ENCODE measurements around the gene POFUT2.

POFUT2 gene

DNA sequence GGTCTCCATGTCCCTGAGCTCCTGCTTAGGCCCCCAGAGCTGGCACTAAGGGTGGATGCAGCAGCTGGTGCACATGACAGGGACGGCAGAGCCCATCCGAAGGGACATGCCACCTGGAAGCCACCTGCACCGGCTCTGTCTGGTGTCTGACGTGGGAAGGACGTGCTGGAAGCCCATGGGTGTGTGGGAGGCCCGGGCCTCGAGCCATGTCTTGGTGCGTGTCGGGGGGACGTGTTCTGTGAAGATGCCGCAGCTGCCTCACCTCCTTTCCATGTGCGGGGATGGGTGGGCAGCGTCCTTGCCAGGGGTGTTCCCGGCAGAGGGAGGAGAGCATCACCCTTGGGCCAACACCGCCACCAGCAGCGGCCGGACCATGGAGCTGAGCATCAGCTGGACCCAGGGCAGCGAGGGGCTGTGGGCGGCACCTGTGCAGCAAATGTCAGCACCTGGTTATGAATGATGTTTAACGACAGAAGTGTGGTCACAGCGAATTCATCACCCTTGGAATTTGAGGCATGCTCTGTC, 15.5 kb upstream of the POFUT2 start:
- H3K27me3 ChIP-seq (ENCODE audit: insufficient read depth, low read length), result no peaks in the 10 kb centered on the region
- H3K4me1 ChIP-seq (ENCODE audit: insufficient read depth, low read length), result peaks cover 17% of the 10 kb centered on the region
- H2AFZ ChIP-seq (ENCODE audit: low read depth, low read length), result no peak overlapping the region
- H3K36me3 ChIP-seq (ENCODE audit: insufficient read depth, low read length), result no peaks in the 10 kb centered on the region
- H3K9me3 ChIP-seq (ENCODE audit: low read length), result peaks cover 6% of the 10 kb centered on the region
- no peak overlapping the region for H3K4me3 ChIP-seq (ENCODE audit: low read length)

DNA sequence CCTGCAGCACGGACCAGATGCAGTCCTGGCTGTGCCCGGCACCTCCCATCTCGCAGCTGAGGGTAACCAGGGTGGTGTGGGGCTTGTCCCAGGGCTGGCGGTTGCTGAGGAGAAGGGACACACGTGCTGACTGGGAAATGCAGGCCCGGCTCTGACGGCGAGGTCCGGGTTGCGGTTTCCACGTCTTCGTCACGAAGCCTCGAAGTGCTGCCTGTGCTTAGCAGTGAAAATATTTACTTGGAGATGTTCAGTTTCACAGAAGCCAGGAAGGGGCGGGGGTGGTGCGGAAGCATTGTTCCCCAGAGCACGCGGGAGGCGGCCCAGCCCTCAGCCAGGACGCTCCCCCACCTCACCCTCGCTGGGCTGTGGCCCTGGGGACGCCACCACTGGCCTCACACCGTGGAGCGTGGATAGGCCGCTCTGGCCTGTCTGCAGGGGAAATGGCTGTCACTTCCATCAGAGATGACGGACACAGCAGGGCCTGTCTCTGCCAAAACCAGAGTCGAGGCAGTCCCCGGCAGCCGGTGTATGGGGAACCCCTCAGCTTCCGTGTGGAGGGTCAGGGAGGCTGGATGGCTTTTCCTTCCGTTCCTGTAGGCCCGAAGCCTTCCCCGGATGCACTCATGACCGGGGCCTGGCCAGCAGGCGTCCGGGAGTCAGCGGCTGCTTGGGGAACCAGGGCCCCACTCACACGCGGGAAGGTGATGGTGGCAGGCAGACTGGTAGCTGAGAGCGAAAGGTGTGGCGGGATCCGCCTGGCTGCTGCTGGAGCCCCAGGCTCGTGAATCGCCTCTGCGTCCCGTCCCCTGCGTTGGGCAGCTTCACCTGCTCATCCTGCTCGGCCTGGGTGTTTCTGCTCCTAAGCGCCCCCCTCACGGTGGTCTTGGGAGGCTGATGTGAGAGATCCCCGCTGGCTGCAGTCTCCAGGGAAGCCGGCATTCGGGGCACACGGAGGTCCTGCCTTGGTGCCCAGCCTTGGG, 14.7 kb upstream of the POFUT2 start:
- Histone ChIP-seq H3K36me3 (ENCODE audit: insufficient read depth, low read length) (no peaks in the 10 kb centered on the region), H3K4me1 (ENCODE audit: insufficient read depth, low read length) (peaks cover 15% of the 10 kb centered on the region), H3K27me3 (ENCODE audit: insufficient read depth, low read length) (no peaks in the 10 kb centered on the region), H2AFZ (ENCODE audit: low read depth, low read length) (no peak overlapping the region), H3K9me3 (ENCODE audit: low read length) (peaks cover 7% of the 10 kb centered on the region), H3K4me3 (ENCODE audit: low read length) (no peak overlapping the region)

DNA sequence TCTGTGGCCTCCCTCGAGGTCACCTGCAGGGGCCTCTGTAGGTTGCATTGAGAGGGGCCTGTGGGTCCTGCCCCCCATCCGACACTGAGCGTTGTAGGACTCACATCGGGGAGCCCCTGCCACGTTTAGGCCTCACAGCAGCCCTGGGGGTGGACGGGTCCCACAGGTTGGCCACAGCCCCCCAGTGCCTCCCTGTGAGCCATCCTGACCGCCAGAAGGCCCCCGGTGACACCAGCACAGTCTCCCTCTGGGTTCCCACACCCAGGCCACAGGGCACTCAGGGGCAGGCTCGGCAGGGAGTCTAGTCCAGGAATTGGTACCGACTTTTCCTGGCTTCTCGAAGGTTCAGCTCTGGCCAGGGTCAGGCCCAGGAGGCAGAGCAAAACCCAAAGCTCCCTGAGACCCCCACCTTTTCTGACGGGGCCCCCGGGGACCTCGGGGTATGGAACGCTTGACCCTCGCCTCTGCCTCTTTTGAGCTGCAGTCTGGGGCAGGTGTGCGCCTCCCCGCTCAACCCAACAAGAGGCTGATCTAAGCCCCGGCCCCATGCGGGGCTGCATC, 13.9 kb upstream of the POFUT2 start:
- Histone ChIP-seq H3K27me3 (ENCODE audit: insufficient read depth, low read length) (no peaks in the 10 kb centered on the region), H2AFZ (ENCODE audit: low read depth, low read length) (no peak overlapping the region), H3K4me1 (ENCODE audit: insufficient read depth, low read length) (peaks cover 7% of the 10 kb centered on the region), H3K4me3 (ENCODE audit: low read length) (no peak overlapping the region), H3K36me3 (ENCODE audit: insufficient read depth, low read length) (no peaks in the 10 kb centered on the region), H3K9me3 (ENCODE audit: low read length) (peaks cover 10% of the 10 kb centered on the region)

DNA sequence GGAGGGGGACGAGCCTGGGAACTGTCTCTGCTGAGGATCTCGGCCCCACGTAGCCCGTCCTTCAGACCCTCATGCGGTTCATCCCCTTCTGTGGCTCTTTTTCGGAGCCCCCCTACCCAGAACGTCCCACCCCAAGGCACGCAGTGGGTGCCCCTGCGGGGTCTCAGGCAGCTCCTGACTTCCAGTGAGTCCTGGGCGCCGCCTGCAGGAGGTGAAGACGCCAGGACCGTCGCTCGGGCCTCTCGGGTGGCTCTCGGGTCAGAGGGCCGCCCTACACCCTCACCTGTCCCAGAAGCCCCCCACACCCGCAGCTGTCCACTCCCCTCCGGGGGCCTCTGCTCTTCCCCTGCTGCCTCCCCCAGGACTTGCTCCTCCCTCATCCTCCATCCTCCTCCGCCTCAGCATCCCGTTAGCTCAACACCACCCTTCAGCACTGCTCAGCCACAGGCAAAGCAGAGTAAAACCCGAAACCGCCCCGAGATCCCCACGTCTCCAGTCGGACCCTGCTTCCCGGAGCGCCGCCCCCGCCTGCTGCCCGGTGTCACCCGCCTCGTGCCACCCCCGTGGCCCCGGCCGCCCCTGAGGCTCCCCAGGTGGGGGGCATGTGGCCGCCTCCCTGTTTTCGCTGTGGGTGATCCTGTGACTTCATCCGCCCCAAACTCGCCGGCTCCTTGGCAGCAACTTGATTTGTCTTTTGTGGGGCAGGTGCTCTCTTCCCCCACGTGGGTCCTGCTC, 13.3 kb upstream of the POFUT2 start:
- no peak overlapping the region for H2AFZ ChIP-seq (ENCODE audit: low read depth, low read length)
- H3K4me3 ChIP-seq (ENCODE audit: low read length), result no peak overlapping the region

DNA sequence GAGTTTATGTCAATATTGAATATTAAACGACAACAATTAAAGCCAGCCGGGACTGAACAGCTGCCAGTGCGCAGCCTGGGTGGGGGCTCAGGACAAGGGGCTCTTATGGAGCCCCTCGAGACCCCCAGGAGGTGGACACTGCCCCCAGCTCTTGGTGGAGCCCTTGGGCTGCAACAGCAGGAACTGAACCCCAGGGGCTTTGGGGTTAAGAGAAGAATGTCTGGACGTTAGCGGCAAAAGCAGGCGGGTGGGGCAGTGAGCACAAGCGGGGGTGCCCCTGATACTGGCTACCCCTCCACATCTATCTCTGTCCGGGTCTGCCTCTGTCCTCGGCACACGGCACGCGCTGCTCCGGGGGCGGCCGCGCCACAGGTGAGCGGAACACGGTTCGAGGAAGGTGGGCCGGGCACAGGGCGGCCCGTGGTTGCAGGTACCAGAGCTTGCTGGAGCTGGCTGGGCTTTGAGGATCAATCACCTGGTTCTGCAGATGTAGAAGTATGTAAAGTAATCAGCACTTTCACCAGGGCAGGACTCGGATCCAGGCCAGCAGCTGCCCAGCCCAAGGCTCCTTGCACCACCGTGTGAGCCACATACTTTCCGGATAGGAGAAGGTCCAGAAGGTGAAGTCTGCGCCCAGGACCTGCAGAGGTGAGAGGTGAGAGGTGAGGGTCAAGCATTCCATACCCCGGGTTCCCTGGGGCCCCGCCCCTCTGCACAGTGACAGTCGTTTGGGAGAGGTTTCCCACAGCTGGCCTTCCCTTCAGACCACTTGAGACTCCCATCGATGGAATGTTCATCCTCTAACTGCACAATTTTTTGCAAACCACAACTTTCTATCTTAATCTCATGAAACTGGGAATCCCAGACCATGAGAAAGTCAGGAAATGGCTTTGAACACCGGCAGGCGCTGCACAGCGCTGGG, 12.4 kb upstream of the POFUT2 start:
- Histone ChIP-seq H3K9me3 (ENCODE audit: low read length) (peaks cover 14% of the 10 kb centered on the region), H2AFZ (ENCODE audit: low read depth, low read length) (no peak overlapping the region), H3K36me3 (ENCODE audit: insufficient read depth, low read length) (no peaks in the 10 kb centered on the region), H3K27me3 (ENCODE audit: insufficient read depth, low read length) (no peaks in the 10 kb centered on the region), H3K4me3 (ENCODE audit: low read length) (no peak overlapping the region), H3K4me1 (ENCODE audit: insufficient read depth, low read length) (peaks cover 6% of the 10 kb centered on the region)

More for the DNA sequence above, 13.3 kb upstream of the POFUT2 start:
- H3K9me3 ChIP-seq (ENCODE audit: low read length), result peaks cover 12% of the 10 kb centered on the region
- H3K27me3 ChIP-seq (ENCODE audit: insufficient read depth, low read length), result no peaks in the 10 kb centered on the region
- H3K36me3 ChIP-seq (ENCODE audit: insufficient read depth, low read length), result no peaks in the 10 kb centered on the region
- peaks cover 6% of the 10 kb centered on the region for H3K4me1 ChIP-seq (ENCODE audit: insufficient read depth, low read length)

DNA sequence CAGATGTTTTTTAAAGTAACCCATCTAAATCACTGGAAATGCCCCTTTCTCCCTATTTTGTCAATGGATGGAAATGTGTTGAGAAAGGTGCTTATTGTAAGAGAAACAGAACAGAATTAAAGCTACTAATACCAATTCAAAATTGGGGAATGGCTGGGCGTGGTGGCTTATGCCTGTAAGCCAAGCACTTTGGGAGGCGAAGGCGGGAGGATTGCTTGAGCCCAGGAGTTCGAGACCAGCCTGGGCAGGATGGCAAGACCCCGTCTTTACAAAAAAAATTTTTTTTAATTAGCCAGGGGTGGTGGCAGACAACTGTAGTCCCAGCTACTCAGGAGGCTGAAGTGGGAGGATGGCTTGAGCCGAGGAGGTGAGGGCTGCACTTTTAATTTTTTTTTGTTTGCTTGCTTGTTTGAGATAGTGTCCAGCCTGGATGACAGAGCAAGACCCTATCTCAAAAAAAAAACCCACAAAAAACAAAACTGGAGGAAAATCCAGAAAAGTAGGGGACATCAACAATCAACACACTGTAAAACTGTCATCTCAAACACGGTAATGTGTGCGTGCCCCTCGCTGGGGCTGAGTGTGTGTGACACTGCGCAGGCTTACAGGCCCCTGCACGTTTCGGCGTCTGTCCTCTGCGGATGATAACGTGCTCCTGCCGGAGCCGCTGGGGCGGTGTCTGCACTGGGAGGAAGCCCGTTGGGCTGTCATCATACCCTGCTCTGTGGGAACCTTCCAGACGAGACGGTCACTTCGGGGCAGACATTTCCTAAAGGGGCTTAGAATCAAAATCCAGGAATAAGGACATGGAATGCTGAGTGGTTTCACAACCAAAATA, 11.6 kb upstream of the POFUT2 start:
- H3K36me3 ChIP-seq (ENCODE audit: insufficient read depth, low read length), result no peaks in the 10 kb centered on the region
- H2AFZ ChIP-seq (ENCODE audit: low read depth, low read length), result no peak overlapping the region
- peaks cover 14% of the 10 kb centered on the region for H3K9me3 ChIP-seq (ENCODE audit: low read length)
- peaks cover 12% of the 10 kb centered on the region for H3K4me1 ChIP-seq (ENCODE audit: insufficient read depth, low read length)
- no peaks in the 10 kb centered on the region for H3K27me3 ChIP-seq (ENCODE audit: insufficient read depth, low read length)
- no peak overlapping the region for H3K4me3 ChIP-seq (ENCODE audit: low read length)

DNA sequence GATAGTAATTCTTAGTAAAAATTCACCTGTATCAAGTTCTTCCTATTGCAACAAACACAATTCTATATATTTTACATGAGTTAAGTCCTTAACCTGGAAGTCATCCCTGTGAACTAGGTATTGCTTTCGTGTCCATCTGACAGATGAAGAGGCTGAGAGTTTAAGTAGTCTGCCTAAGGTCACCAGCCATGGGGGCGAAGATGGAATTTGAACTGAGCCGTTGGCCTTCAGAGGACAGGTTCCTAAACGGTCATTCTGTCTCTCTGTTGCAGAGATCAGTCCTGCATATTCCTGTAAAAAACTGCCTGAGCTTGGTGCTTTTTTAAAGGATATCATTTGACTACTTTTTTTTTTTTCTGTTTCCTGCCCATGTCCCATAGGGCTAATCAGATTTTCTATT, 10.2 kb upstream of the POFUT2 start:
- peaks cover 12% of the 10 kb centered on the region for H3K9me3 ChIP-seq (ENCODE audit: low read length)
- peaks cover 14% of the 10 kb centered on the region for H3K4me1 ChIP-seq (ENCODE audit: insufficient read depth, low read length)
- H3K36me3 ChIP-seq (ENCODE audit: insufficient read depth, low read length), result no peaks in the 10 kb centered on the region
- H3K4me3 ChIP-seq (ENCODE audit: low read length), result no peak overlapping the region
- H3K27me3 ChIP-seq (ENCODE audit: insufficient read depth, low read length), result no peaks in the 10 kb centered on the region
- H2AFZ ChIP-seq (ENCODE audit: low read depth, low read length), result no peak overlapping the region

DNA sequence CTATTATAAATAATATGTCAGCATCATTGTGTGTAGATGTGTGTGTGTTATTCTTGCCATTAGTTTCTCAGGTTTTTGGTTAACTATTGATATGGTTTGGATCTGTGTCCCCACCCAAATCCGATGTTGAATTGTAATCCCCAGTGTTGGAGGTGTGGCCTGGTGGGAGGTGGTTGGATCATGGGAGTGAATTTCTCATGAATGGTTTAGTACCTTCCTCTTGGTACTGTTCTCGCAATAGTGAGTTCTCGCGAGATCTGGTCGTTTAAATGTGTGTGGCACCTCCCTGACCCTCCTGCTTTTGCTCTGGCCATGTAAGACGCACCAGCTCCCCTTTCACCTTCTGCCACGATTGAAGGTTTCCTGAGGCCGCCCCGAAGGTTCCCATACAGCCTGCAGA, 9.6 kb upstream of the POFUT2 start:
- H3K27me3 ChIP-seq (ENCODE audit: insufficient read depth, low read length), result no peaks in the 10 kb centered on the region
- H3K4me1 ChIP-seq (ENCODE audit: insufficient read depth, low read length), result peaks cover 17% of the 10 kb centered on the region
- H3K36me3 ChIP-seq (ENCODE audit: insufficient read depth, low read length), result no peaks in the 10 kb centered on the region
- H2AFZ ChIP-seq (ENCODE audit: low read depth, low read length), result no peak overlapping the region
- peaks cover 12% of the 10 kb centered on the region for H3K9me3 ChIP-seq (ENCODE audit: low read length)
- H3K4me3 ChIP-seq (ENCODE audit: low read length), result no peak overlapping the region

DNA sequence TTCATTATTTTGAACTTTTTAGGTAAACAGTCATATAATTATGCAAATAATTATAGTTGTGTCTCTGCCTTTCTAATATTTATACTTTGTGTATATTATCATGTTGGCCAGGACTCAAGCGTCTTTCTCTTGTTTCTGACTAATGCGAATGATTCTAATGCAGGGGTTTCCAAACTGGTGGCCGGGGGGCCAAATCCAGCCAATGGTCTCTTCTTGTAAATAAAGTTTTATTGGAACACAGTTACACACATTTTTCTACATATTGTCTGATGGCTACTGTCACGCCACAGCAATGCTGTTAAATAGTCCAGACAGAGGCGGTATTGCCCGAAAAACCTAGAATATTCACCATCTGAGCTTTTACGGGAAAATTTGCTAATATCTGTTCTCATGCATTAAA, 8.9 kb upstream of the POFUT2 start:
- Histone ChIP-seq H3K4me3 (ENCODE audit: low read length) (no peak overlapping the region), H3K9me3 (ENCODE audit: low read length) (peaks cover 12% of the 10 kb centered on the region), H3K4me1 (ENCODE audit: insufficient read depth, low read length) (peaks cover 11% of the 10 kb centered on the region), H3K36me3 (ENCODE audit: insufficient read depth, low read length) (no peaks in the 10 kb centered on the region), H2AFZ (ENCODE audit: low read depth, low read length) (no peak overlapping the region), H3K27me3 (ENCODE audit: insufficient read depth, low read length) (no peaks in the 10 kb centered on the region)

DNA sequence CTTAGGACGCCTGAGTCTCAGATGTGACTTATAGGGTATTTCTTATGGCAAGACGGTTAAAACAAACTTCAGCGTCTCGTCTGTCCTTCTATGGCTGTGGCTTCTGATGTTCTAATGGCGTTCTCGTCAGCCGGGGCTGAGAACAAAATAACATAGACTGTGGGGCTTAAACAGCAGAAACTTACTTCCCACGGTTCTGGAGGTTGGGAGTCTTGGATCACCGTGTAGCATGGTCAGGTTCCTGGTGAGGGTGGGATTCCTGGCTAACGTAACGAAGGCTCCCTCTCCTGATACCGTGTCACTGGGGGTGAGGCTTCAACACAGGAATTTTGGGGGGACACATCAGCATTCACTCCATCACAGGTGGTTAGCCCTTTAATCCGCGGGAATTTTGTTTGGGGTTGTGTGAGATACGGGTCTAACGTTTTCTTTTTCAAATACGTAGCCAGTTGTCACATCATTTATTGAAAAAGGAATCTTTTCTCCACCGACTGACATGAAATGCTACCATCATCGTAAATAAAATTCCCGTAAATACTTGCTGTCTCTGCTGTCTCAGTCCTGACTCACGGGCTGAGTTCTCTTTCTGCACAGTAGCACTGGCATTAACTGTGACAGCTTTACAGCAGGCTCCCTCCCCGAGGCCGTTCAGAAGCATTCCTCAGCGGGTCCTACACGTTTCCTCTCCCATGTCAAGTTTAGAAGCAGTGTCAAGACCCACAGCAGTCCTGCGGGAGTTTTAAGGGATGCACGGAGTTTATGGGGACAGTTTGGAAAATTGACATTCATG, 8.1 kb upstream of the POFUT2 start:
- Histone ChIP-seq H3K9me3 (ENCODE audit: low read length) (peaks cover 12% of the 10 kb centered on the region), H2AFZ (ENCODE audit: low read depth, low read length) (no peak overlapping the region), H3K27me3 (ENCODE audit: insufficient read depth, low read length) (no peaks in the 10 kb centered on the region), H3K4me3 (ENCODE audit: low read length) (no peak overlapping the region), H3K4me1 (ENCODE audit: insufficient read depth, low read length) (peaks cover 13% of the 10 kb centered on the region), H3K36me3 (ENCODE audit: insufficient read depth, low read length) (no peaks in the 10 kb centered on the region)

Measured in neuron (in vitro differentiated cells).